Lung (tissue), 12 donors: Measurements from ENCODE around the gene AKAP17A. TPM values are rescaled to one million over a fixed set of nuclear protein-coding genes. Genes with fewer than 3 reads are reported as not detected.

Experiments used
- ATAC-seq: fragments of 200-7000 bp; cut with Tn5 transposase; one replicate; pipeline ENCODE4 v1.9.1; 2020; ENCODE audit warnings: moderate number of reproducible peaks; ENCODE audit not compliant: insufficient read depth, low FRiP score
- DNase-seq, 3 donors: peaks; one replicate each; pipeline ENCODE4 v3.0.0-alpha.2; 2013 to 2017
- H3K27ac ChIP-seq, 2 donors: one replicate each; pipeline ENCODE4 v1.5.1; 2013; ENCODE audit warnings: mild to moderate bottlenecking in 2 of 2, moderate library complexity in 2 of 2, control low read depth in 1 of 2, inconsistent platforms in 1 of 2, low read depth in 1 of 2, low read length in 1 of 2
- H3K27me3 ChIP-seq, 3 donors: one replicate each; pipeline ENCODE4 v1.5.1; 2013; ENCODE audit warnings: low read length in 2 of 3; ENCODE audit not compliant: control insufficient read depth in 3 of 3, insufficient read depth in 3 of 3
- H3K36me3 ChIP-seq, 4 donors: one replicate each; pipeline ENCODE4 v1.5.1; 2013; ENCODE audit warnings: low read length in 4 of 4, mild to moderate bottlenecking in 1 of 4, moderate library complexity in 1 of 4; ENCODE audit not compliant: control insufficient read depth in 4 of 4, insufficient read depth in 4 of 4
- H3K4me1 ChIP-seq, 5 donors: one replicate each; pipeline ENCODE4 v1.5.1; 2013; ENCODE audit warnings: low read length in 5 of 5, mild to moderate bottlenecking in 2 of 5, moderate library complexity in 1 of 5; ENCODE audit not compliant: control insufficient read depth in 5 of 5, insufficient read depth in 5 of 5
- H3K4me3 ChIP-seq: one replicate; pipeline ENCODE4 v1.5.1; 2013; ENCODE audit warnings: mild to moderate bottlenecking, control low read depth, moderate library complexity
- H3K9ac ChIP-seq, 2 donors: one replicate each; pipeline ENCODE4 v1.5.1; 2013; ENCODE audit warnings: low read length in 2 of 2, control low read depth in 1 of 2; ENCODE audit not compliant: insufficient read depth in 1 of 2
- H3K9me3 ChIP-seq, 4 donors: one replicate each; pipeline ENCODE4 v1.5.1; 2013; ENCODE audit warnings: low read length in 3 of 4, mild to moderate bottlenecking in 1 of 4, moderate library complexity in 1 of 4; ENCODE audit not compliant: control insufficient read depth in 4 of 4, insufficient read depth in 3 of 4
- CTCF ChIP-seq: IDR thresholded peaks from 2 replicates; pipeline ENCODE4 v1.5.1; 2012; ENCODE audit warnings: mild to moderate bottlenecking; ENCODE audit errors: control extremely low read depth, extremely low read depth
- WGBS, 2 donors: extraction: QIAGEN DNeasy Blood & Tissue Kit; methylation state at CpG; one replicate each; pipeline ENCODE4 v1.1.7; 2013; 5-methylcytosine and 5-hydroxymethylcytosine counted together
- polyA plus RNA-seq, 2 donors: library from polyadenylated mRNA; stranded (reverse); fragments of 200-250 nt; gene quantifications; one replicate each; pipeline ENCODE4 v1.2.1, GENCODE V29; 2013
- total RNA-seq, 2 donors: library from RNA; depleted of rRNA in 1 of 2; stranded (reverse); fragments of >200 nt in 1 of 2; gene quantifications; one replicate each; pipeline ENCODE4 v1.2.1, GENCODE V29; 2014 to 2021
- donor health status: control.
- donor health status: control.
- donor health status: Bipolar disorder and iron deficiency.
- donor health status: healthy.
- donor health status: DM: yes; HTN: yes; CAD: no.

AKAP17A gene
- total and polyA plus RNA-seq, 4 donors, result 40.6 to 48.9 (median 44.6) TPM

- Histone ChIP-seq H3K9ac (no peak overlapping the region), H3K4me1 (peaks cover 0 to 10% (median 5%) of the 10 kb centered on the region in 5 donors), H3K4me3 (no peak overlapping the region), H3K9me3 (peaks cover 0 to 9% (median 0%) of the 10 kb centered on the region in 4 donors), H3K27ac (no peak overlapping the region), H3K27me3 (no peaks in the 10 kb centered on the region), H3K36me3 (peaks cover 34 to 80% (median 53%) of the 10 kb centered on the region in 4 donors)
- 88 to 91% methylated on average over 26 to 30 of the region's 30 CpGs for WGBS, 2 donors
- no peak for TF ChIP-seq CTCF
- no peak for ATAC-seq
- DNase-seq, result no peak
Observed at GRCh38 chrX:1596676-1597344, 5.4 kb downstream of the AKAP17A start.

GRCh38 chrX:1597345-1598020 is 6.1 kb downstream of the AKAP17A start:
- H3K9me3 ChIP-seq, result peaks cover 0 to 11% (median 2%) of the 10 kb centered on the region in 4 donors
- H3K4me3 ChIP-seq, result no peak overlapping the region
- H3K9ac ChIP-seq, result no peak overlapping the region
- peaks cover 0 to 10% (median 5%) of the 10 kb centered on the region in 5 donors for H3K4me1 ChIP-seq
- DNase-seq (no peak), ATAC-seq (no peak)
- peaks cover 40 to 83% (median 60%) of the 10 kb centered on the region in 4 donors for H3K36me3 ChIP-seq
- 96 to 97% methylated on average over 23 to 25 of the region's 25 CpGs for WGBS, 2 donors
- no peak for TF ChIP-seq CTCF
- H3K27ac ChIP-seq, result no peak overlapping the region
- no peaks in the 10 kb centered on the region for H3K27me3 ChIP-seq

DNA sequence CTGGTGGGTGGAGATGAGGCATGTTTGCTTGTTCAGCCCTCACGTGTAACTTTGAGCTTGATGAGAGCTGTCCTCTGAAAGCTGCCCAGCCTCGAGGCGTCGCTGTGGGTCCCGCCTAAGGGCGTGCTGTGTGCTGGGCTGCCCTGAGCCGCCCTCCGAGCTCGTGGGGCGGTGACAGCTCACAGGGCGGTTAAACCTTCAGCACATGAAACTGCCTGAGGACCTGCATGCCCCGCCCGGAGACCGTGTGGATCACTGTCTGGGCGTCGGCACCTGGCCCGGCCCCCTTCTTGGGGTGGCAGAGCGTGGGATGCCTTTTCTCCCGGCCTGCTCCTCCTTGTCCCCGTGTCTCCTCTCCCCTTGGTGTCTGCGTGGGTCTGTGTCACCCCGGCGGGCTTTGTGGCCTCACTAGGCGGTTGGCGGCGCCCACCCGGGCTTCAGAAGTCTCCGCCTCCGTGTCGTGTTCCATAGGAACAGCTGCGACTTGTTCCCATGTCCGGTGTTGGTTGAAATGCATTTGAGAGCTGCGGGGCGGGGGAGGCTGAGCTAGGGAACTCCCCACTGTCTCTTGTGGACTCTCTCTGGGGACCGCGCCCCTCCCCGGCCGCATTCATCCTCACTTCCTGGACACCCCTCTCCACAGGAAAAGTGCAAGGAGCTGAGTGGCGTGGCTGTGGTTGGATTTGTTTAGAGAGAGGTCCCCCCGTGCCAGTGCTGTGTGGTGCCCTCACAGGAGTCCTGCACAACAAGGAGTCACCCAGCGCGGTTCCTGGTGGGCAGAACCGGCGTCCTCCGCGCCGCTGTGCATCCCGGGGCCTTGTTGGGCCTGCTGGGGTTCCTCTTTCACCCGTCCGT is 6.8 kb downstream of the AKAP17A start:
- TF ChIP-seq CTCF, result no peak
- H3K36me3 ChIP-seq, result peaks cover 42 to 86% (median 65%) of the 10 kb centered on the region in 4 donors
- no peaks in the 10 kb centered on the region for H3K27me3 ChIP-seq
- peaks cover 0 to 5% (median 4%) of the 10 kb centered on the region in 5 donors for H3K4me1 ChIP-seq
- WGBS, 2 donors, result 84 to 91% methylated on average over 50 of the region's 50 CpGs
- no peak overlapping the region for H3K9ac ChIP-seq
- H3K4me3 ChIP-seq, result no peak overlapping the region
- DNase-seq (no peak), ATAC-seq (no peak)
- peaks cover 0 to 11% (median 2%) of the 10 kb centered on the region in 4 donors for H3K9me3 ChIP-seq
- no peak overlapping the region for H3K27ac ChIP-seq
